K562 (cell line): Measurements from ENCODE around the gene INTS12. TPM values are rescaled to one million over a fixed set of nuclear protein-coding genes. Genes with fewer than 3 reads are reported as not detected.
A peak's percentile ranks its signal among the peaks of the same experiment; 100 is the strongest.

Source experiments
- ATAC-seq: fragments of 200-7000 bp; cut with Tn5 transposase; 3 replicates; pipeline ENCODE4 v1.9.1; 2020; ENCODE audit warnings: moderate library complexity
- BruUV-seq: library from RNA; stranded (reverse); fragments of 400-500 nt; replicated peaks from 2 replicates; lab custom pipeline; 2021; lab: Mats Ljungman, UMichigan
- CTCF ChIA-PET: fragments of 300-600 bp; formaldehyde crosslinking; extraction: SDS; loops from one replicate; lab custom pipeline; 2021; ENCODE audit warnings: low intra/inter-chr PET ratio; lab: Yijun Ruan, JAX
- POLR2A ChIA-PET: fragments of 300-600, 350-650 bp; sonication (Branson Sonifier 250); formaldehyde crosslinking; extraction: SDS; loops from one replicate; lab custom pipeline; 2021; ENCODE audit warnings: antibody characterized with exemption, inconsistent platforms; lab: Yijun Ruan, JAX
- DNase-seq, 4 experiments: peaks; one replicate each; pipeline versions ENCODE4 v3.0.0 to v3.0.0-alpha.2; 2011 to 2018; ENCODE audit warnings: low spot score in 3 of 4, mixed read lengths in 3 of 4; ENCODE audit errors: extremely low read depth in 1 of 4
- FAIRE-seq: peaks from 2 replicates; lab custom pipeline; 2011; peaks lifted over from hg19 to GRCh38; lab: Jason Lieb, UNC
- H2AFZ ChIP-seq: 2 replicates; pipeline ENCODE4 v1.6.0; 2011; ENCODE audit warnings: low read depth, low read length, control low read depth, inconsistent platforms
- H3K27ac ChIP-seq: fragments of 200-600 bp; 3 replicates; pipeline ENCODE4 v1.8.0; 2011; ENCODE audit warnings: low read depth, mild to moderate bottlenecking, control low read depth, inconsistent platforms, low read length, moderate library complexity, mixed read lengths; ENCODE audit errors: extremely low read depth
- H3K27me3 ChIP-seq, 2 experiments: fragments of 300-600 bp in 1 of 2; 2 replicates in 1 of 2; 3 replicates in 1 of 2; pipeline versions ENCODE4 v1.6.0 to v1.8.0; 2011; ENCODE audit warnings: inconsistent platforms in 2 of 2, low read length in 2 of 2, mild to moderate bottlenecking in 1 of 2, mixed read lengths in 1 of 2, moderate library complexity in 1 of 2; ENCODE audit not compliant: control insufficient read depth in 2 of 2, insufficient read depth in 2 of 2
- H3K36me3 ChIP-seq: fragments of 300-600 bp; 3 replicates; pipeline ENCODE4 v1.8.0; 2011; ENCODE audit warnings: mild to moderate bottlenecking, low read length, inconsistent platforms; ENCODE audit not compliant: control insufficient read depth, insufficient read depth
- H3K4me1 ChIP-seq, 2 experiments: fragments of 200-600 bp in 1 of 2; replicated peaks in 1 of 2; 2 replicates in 1 of 2; 3 replicates in 1 of 2; pipeline versions ENCODE4 v1.5.1 to v1.8.0; 2011; ENCODE audit warnings: inconsistent platforms in 2 of 2, low read length in 2 of 2, mild to moderate bottlenecking in 1 of 2, mixed read lengths in 1 of 2, moderate library complexity in 1 of 2; ENCODE audit not compliant: control insufficient read depth in 2 of 2, insufficient read depth in 2 of 2
- H3K4me2 ChIP-seq: 2 replicates; pipeline ENCODE4 v1.6.1; 2011; ENCODE audit warnings: low read length, control low read depth, inconsistent platforms, mixed read lengths; ENCODE audit not compliant: insufficient read depth
- H3K4me3 ChIP-seq: fragments of 200-600 bp; sonication (generic), shearing (Covaris generic); 2 replicates; pipeline ENCODE4 v1.5.1; 2016; ENCODE audit warnings: control low read depth, inconsistent platforms
- H3K79me2 ChIP-seq: fragments of 200-600 bp; 3 replicates; pipeline ENCODE4 v1.8.0; 2011; ENCODE audit warnings: low read length, inconsistent platforms; ENCODE audit not compliant: control insufficient read depth, insufficient read depth
- H3K9ac ChIP-seq, 2 experiments: 2 replicates each; pipeline versions ENCODE4 v1.6.0 to v1.6.1; 2011; ENCODE audit warnings: low read depth in 2 of 2, low read length in 2 of 2, control low read depth in 1 of 2, inconsistent platforms in 1 of 2, mild to moderate bottlenecking in 1 of 2, mixed read lengths in 1 of 2; ENCODE audit not compliant: insufficient read depth in 1 of 2
- H3K9me1 ChIP-seq: one replicate; pipeline ENCODE4 v1.6.0; 2011; ENCODE audit warnings: inconsistent platforms, mild to moderate bottlenecking, low read length, moderate library complexity; ENCODE audit not compliant: control insufficient read depth, insufficient read depth
- H3K9me3 ChIP-seq: replicated peaks from 2 replicates; pipeline ENCODE4 v1.5.1; 2011; ENCODE audit warnings: low read depth, low read length, inconsistent platforms; ENCODE audit not compliant: control insufficient read depth, insufficient read depth
- H4K20me1 ChIP-seq: replicated peaks from 2 replicates; pipeline ENCODE4 v1.6.1; 2011; ENCODE audit warnings: low read length, inconsistent platforms, mixed read lengths; ENCODE audit not compliant: control insufficient read depth, insufficient read depth
- MTA3 ChIP-seq: fragments of 450-650 bp; formaldehyde crosslinking; IDR thresholded peaks from 2 replicates; pipeline ENCODE4 v1.6.1; 2017; ENCODE audit warnings: mild to moderate bottlenecking, borderline replicate concordance
- SMARCE1 ChIP-seq: fragments of 450-650 bp; IDR thresholded peaks from 2 replicates; pipeline ENCODE4 v1.7.1; 2016; ENCODE audit warnings: mild to moderate bottlenecking
- ZNF12 ChIP-seq: sonication (generic); formaldehyde crosslinking; IDR thresholded peaks from 2 replicates; pipeline ENCODE4 v1.4.0; 2020; ENCODE audit warnings: mild to moderate bottlenecking, missing genetic modification reagents
- ZNF384 ChIP-seq: IDR thresholded peaks from 2 replicates; pipeline ENCODE4 v1.6.1; 2012; ENCODE audit warnings: low read depth, low read length, improper control_type of control experiment
- WGBS: fragments of 100-300 bp; shearing (Covaris generic); methylation state at CpG from one replicate; pipeline ENCODE4 v1.1.6; 2016; ENCODE audit warnings: low coverage, mixed read lengths; ENCODE audit not compliant: insufficient coverage; ENCODE audit errors: missing lambda C conversion rate; 5-methylcytosine and 5-hydroxymethylcytosine counted together
- in situ Hi-C: fragments of 300-500 bp; cut with MboI; formaldehyde crosslinking; loops from 4 replicates; pipeline ENCODE4 v1.15.0; 2018; ENCODE audit warnings: inconsistent platforms, mixed read lengths
- intact Hi-C: fragments of 100-400 bp; cut with micrococcal nuclease; formaldehyde crosslinking; loops from 2 replicates; pipeline ENCODE4 v1.14.2; 2022
- polyA plus RNA-seq, 8 experiments: library from polyadenylated mRNA; depleted of rRNA in 4 of 8; stranded (reverse) in 5 of 8; unstranded in 3 of 8; fragments of >200 nt; fragmentation: Nextera tagmentation in 2 of 8; fragmentation: Illumina TruSeq in 1 of 8; extraction: Ambion mirVana in 2 of 8; extraction: Trizol in 1 of 8; gene quantifications; 2 replicates each; pipeline versions ENCODE4 v1.2.1 to v1.2.3, GENCODE V29; 2011 to 2014; ENCODE audit warnings: inconsistent platforms in 1 of 8, missing spikeins in 1 of 8
- total RNA-seq, 7 experiments: library from RNA; depleted of rRNA in 6 of 7; stranded (reverse); fragments of >200 nt in 6 of 7; fragmentation: Illumina TruSeq in 2 of 7; extraction: Trizol in 2 of 7; gene quantifications; 2 replicates each; pipeline versions ENCODE4 v1.2.1 to v1.2.3, GENCODE V29; 2011 to 2021; ENCODE audit warnings: low replicate concordance in 1 of 7

Gene INTS12
- total and polyA plus RNA-seq, 9 of the 15 experiments (the other 6 are each of a cell fraction or from before 2014, with no cell fraction given) = 24.5 to 82.9 (median 41.2) TPM

GRCh38 chr4:105710678-105711077, 2.2 kb upstream of the INTS12 start (continued):
- TF ChIP-seq MTA3 = no peak

GRCh38 chr4:105710012-105710600, 1.6 kb upstream of the INTS12 start:
- H3K27me3 ChIP-seq = no peaks in the 10 kb centered on the region
- no peak for FAIRE-seq
- H3K9me3 ChIP-seq = no peaks in the 10 kb centered on the region
- H3K9ac ChIP-seq = peak overlapping the region; percentile 79 to 88; a peak in 3 of 4 replicates
- no peaks in the 10 kb centered on the region for H4K20me1 ChIP-seq
- CTCF ChIA-PET = no interaction called here
- WGBS = 2% methylated on average over 11 of the region's 16 CpGs
- no TSS peak for BruUV-seq
- peaks cover 0 to 6% of the 10 kb centered on the region in 2 experiments; a peak in 2 of 5 replicates for H3K4me1 ChIP-seq
- H3K4me3 ChIP-seq = peak overlapping the region; percentile 93
- TF ChIP-seq ZNF12 (CRISPR knock-in tag) (no peak), ZNF384 (peak; percentile 71), SMARCE1 (no peak)
- peak; percentile 15 for ATAC-seq
- no peak overlapping the region for H3K27ac ChIP-seq
- H3K36me3 ChIP-seq = peaks cover 9% of the 10 kb centered on the region; the same call in 1 of the 3 replicates
- H3K4me2 ChIP-seq = peak overlapping the region; percentile 91
- no peaks in the 10 kb centered on the region for H3K9me1 ChIP-seq
- POLR2A ChIA-PET = interaction anchor here (0.6 to 1.4 kb wide), 2 partner anchors 41 to 669 kb away, joined by 3 read pairs; no protein-coding TSS in a partner anchor
- no peak overlapping the region for H2AFZ ChIP-seq
- H3K79me2 ChIP-seq = peaks cover 95% of the 10 kb centered on the region
- DNase-seq = no peak
- in situ Hi-C loops (no loop called here), intact Hi-C loops (loop anchor here (5.0 kb wide), 1 partner anchor 563 kb away; the partner anchor contains the start of gene TET2)
